ENCODE measurements around the gene CFAP157. TPM values are rescaled to one million over a fixed set of nuclear protein-coding genes. Genes with fewer than 3 reads are reported as not detected.
A peak's percentile ranks its signal among the peaks of the same experiment; 100 is the strongest.

CFAP157 gene
- total RNA-seq, 4 donors from 2014 or later = 0.90 to 1.2 TPM; not detected in 2

DNA sequence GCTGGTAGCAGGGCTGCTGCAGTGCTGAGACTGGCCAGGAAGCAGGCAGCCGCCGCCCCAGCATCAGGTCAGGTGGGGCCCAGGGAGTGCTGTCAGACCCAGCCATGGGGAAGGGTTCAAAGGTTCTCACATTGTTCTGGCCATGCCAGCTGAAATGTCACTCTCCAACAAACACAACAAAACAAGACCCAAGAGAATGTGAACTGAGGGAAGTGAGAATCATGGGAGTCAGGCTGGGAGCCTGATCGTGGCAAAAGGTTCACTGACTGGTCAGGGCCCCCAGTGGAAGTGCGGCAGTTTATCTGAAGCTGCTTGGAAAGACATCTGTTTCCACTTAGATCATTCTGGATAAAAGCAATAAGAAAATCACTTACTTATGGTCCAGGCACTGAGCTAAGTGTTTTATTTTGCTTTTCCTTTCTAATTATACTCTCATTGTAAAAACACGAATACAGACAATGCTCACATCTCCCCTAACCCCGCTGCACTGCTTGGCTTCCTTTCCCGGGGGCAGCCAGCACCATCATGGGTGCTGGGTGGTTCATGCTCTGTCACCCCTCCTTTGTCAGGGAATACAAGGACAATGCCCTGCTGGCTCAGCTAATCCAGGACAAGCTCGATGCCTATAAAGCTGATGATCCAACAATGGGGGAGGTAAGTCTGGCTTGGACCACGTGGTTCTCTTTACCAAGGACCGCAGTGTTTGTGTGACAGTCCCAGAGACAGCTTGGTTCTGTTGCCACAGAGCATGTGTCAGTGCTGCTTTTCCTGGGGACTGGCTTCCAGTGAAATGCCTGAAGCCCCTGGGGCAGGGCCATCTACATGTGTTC is 41.9 kb upstream of the CFAP157 start:
- no peak overlapping the region for H3K4me3 ChIP-seq
- H3K27me3 ChIP-seq = no peaks in the 10 kb centered on the region
- peaks cover 0 to 42% (median 10%) of the 10 kb centered on the region in 4 donors for H3K4me1 ChIP-seq
- peak overlapping the region in 2 of 4 donors; percentile 76 to 81 for H3K27ac ChIP-seq
- no peaks in the 10 kb centered on the region for H3K9me3 ChIP-seq
- H3K36me3 ChIP-seq = peaks cover 2 to 84% (median 9%) of the 10 kb centered on the region in 3 donors
- 51 to 68% methylated on average over 10 of the region's 10 CpGs for WGBS, 2 donors
- DNase-seq (ENCODE audit: low spot score in 2 of 2) = peak in 1 of 2 donors; percentile 18
- no peak for TF ChIP-seq POLR2A (IDR thresholded peaks at IDR 0.05)
- TF ChIP-seq EP300 (IDR thresholded peaks at IDR 0.05) = peak in 1 of 2 donors; percentile 31

DNA sequence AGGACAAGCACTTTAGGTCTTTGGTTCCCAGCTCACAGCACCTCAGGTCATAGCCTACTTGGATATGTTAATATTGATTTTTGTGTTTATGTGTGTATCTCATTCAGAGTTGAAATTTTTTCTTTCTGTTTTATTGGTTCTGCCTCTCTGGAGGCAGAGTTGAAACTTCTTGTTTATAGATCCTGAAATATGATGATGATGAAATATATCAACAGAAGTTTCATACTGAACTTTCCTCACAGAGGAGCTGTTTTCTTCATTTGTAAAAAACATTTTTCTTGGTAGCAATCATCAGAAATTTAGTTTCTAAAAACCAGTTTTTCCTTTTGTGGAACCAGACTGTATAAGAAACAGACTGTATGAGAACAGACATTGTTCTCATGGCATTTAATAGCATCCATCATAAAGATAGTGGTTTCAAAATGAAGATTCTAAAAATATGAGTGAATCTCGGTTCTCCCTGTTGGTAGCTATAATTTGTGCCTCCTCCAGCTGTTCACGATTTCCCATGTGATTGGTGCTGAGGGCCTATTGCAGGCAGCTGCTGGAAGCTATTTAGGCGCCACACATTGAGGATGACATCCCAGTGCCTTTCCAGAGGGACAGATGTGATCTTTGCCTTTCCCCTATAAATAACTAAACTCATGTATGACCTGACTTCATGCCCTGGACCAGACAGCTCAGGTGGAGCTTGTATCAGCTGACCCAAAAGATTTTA is 39.5 kb upstream of the CFAP157 start:
- Histone ChIP-seq H3K4me1 (peaks cover 0 to 42% (median 10%) of the 10 kb centered on the region in 4 donors), H3K9me3 (no peaks in the 10 kb centered on the region), H3K27me3 (no peaks in the 10 kb centered on the region), H3K27ac (peak overlapping the region in 3 of 4 donors; percentile 47 to 81 (median 76)), H3K4me3 (no peak overlapping the region), H3K36me3 (peaks cover 2 to 84% (median 6%) of the 10 kb centered on the region in 3 donors)
- DNase-seq (ENCODE audit: low spot score in 2 of 2) = peak in 1 of 2 donors; percentile 14
- 41 to 42% methylated on average over 3 of the region's 3 CpGs for WGBS, 2 donors
- TF ChIP-seq EP300 (IDR thresholded peaks at IDR 0.05) = no peak

DNA sequence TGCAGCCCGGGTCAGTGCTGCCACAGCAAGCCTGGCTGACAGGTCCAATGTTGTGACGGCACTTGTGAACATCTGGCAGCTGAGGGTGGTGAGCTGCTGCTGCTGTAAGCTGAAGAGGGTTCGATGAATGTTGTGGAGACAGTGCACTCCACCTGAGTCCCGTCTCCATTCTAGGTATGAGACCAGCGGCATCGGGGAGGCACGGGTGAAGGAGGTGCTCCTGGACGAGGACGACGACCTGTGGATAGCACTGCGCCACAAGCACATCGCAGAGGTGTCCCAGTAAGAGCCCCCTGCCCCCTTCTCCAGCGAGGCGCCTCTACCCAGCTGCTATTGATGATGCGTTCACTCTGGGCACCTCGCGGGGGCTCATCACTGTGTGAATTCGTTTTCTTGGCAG is 38.9 kb upstream of the CFAP157 start:
- DNase-seq (ENCODE audit: low spot score in 2 of 2) = no peak
- H3K27me3 ChIP-seq = no peaks in the 10 kb centered on the region
- H3K4me1 ChIP-seq = peaks cover 0 to 42% (median 10%) of the 10 kb centered on the region in 4 donors
- 86 to 91% methylated on average over 17 to 18 of the region's 18 CpGs for WGBS, 2 donors
- peak overlapping the region in 3 of 4 donors; percentile 47 to 81 (median 76) for H3K27ac ChIP-seq
- H3K4me3 ChIP-seq = no peak overlapping the region
- H3K9me3 ChIP-seq = no peaks in the 10 kb centered on the region
- peaks cover 2 to 84% (median 6%) of the 10 kb centered on the region in 3 donors for H3K36me3 ChIP-seq
- TF ChIP-seq POLR2A (IDR thresholded peaks at IDR 0.05) (no peak), EP300 (IDR thresholded peaks at IDR 0.05) (no peak)
- TF ChIP-seq, protein P1, sequence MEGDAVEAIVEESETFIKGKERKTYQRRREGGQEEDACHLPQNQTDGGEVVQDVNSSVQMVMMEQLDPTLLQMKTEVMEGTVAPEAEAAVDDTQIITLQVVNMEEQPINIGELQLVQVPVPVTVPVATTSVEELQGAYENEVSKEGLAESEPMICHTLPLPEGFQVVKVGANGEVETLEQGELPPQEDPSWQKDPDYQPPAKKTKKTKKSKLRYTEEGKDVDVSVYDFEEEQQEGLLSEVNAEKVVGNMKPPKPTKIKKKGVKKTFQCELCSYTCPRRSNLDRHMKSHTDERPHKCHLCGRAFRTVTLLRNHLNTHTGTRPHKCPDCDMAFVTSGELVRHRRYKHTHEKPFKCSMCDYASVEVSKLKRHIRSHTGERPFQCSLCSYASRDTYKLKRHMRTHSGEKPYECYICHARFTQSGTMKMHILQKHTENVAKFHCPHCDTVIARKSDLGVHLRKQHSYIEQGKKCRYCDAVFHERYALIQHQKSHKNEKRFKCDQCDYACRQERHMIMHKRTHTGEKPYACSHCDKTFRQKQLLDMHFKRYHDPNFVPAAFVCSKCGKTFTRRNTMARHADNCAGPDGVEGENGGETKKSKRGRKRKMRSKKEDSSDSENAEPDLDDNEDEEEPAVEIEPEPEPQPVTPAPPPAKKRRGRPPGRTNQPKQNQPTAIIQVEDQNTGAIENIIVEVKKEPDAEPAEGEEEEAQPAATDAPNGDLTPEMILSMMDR (IDR thresholded peaks at IDR 0.05) = no peak

DNA sequence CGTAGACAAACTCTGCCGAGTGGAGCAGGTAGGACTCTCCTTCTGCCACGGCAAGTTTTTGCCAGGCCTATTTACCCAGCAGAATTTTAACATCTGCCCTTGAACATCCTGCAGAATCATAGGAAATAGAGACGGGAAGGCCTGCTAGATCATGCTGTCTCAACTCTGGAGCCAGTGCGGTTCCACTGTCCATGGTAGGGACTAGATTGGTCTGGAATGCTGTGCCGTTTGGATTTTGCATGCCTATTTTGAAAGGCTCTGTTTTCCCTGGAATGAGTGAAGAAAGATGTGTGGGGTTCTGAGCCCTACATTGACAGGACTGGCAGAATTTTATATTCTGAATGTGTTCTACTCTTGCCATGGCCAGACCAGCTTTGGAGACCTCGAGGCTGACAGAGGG is 33.6 kb upstream of the CFAP157 start:
- no peak for DNase-seq (ENCODE audit: low spot score in 2 of 2)
- H3K9me3 ChIP-seq = no peaks in the 10 kb centered on the region
- no peaks in the 10 kb centered on the region for H3K27me3 ChIP-seq
- no peak overlapping the region for H3K4me3 ChIP-seq
- WGBS, 2 donors = 85 to 92% methylated on average over 7 of the region's 7 CpGs
- H3K27ac ChIP-seq = no peak overlapping the region
- peaks cover 0 to 3% (median 0%) of the 10 kb centered on the region in 4 donors for H3K4me1 ChIP-seq
- peaks cover 0 to 91% (median 0%) of the 10 kb centered on the region in 3 donors for H3K36me3 ChIP-seq
- TF ChIP-seq POLR2A (IDR thresholded peaks at IDR 0.05) (no peak), EP300 (IDR thresholded peaks at IDR 0.05) (no peak)
- TF ChIP-seq, protein P1 (IDR thresholded peaks at IDR 0.05) = no peak

DNA sequence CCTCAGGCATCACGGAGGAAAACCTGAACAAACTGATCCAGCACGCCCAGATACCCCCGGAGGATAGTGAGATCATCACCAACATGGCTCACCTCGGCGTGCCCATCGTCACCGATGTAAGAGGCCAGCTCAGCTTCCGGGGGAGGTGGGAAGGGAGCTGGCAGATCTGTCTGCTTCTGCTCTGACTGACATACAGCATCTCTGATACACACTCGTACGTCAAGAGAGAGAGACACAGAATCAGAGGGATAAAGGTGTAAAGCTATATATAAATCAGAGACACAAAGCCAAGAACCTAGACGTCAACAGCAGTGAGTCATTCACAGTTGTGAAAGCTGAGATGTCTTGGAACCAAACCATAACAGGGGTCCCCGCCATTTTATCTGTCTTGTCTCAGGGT is 30.1 kb upstream of the CFAP157 start:
- 86 to 95% methylated on average over 12 of the region's 12 CpGs for WGBS, 2 donors
- H3K27ac ChIP-seq = no peak overlapping the region
- H3K9me3 ChIP-seq = no peaks in the 10 kb centered on the region
- no peaks in the 10 kb centered on the region for H3K4me1 ChIP-seq
- TF ChIP-seq, protein P1 (IDR thresholded peaks at IDR 0.05) = no peak
- TF ChIP-seq POLR2A (IDR thresholded peaks at IDR 0.05) (no peak), EP300 (IDR thresholded peaks at IDR 0.05) (no peak)
- no peaks in the 10 kb centered on the region for H3K27me3 ChIP-seq
- peaks cover 0 to 99% (median 2%) of the 10 kb centered on the region in 3 donors for H3K36me3 ChIP-seq
- no peak for DNase-seq (ENCODE audit: low spot score in 2 of 2)
- no peak overlapping the region for H3K4me3 ChIP-seq
